IMR-90 (cell line): ENCODE results near the gene SKIC8. TPM values are rescaled to one million over a fixed set of nuclear protein-coding genes. Genes with fewer than 3 reads are reported as not detected.

ENCODE experiments used
- ATAC-seq: fragments of 200-7000 bp; cut with Tn5 transposase; 2 replicates; pipeline ENCODE4 v1.9.1; 2020; ENCODE audit warnings: low read depth, mild to moderate bottlenecking, moderate library complexity
- BruUV-seq: library from RNA; stranded (reverse); fragments of 400-500 nt; replicated peaks from 2 replicates; lab custom pipeline; 2021; lab: Mats Ljungman, UMichigan
- CTCF ChIA-PET: fragments of 300-600 bp; formaldehyde crosslinking; extraction: SDS; loops from one replicate; lab custom pipeline; 2021; ENCODE audit warnings: antibody characterized with exemption; lab: Yijun Ruan, JAX
- POLR2A ChIA-PET: fragments of 300-600 bp; sonication (Branson Sonifier 250); formaldehyde crosslinking; loops from one replicate; lab custom pipeline; 2022; ENCODE audit warnings: antibody characterized with exemption; ENCODE audit not compliant: unreplicated experiment; lab: Charles Lee
- DNase-seq: peaks from one replicate; pipeline ENCODE4 v3.0.0; 2013
- H2AFZ ChIP-seq: replicated peaks from 2 replicates; pipeline ENCODE3; 2013; ENCODE audit warnings: low read length, mild to moderate bottlenecking; ENCODE audit not compliant: poor library complexity
- H2AK5ac ChIP-seq: 2 replicates; pipeline ENCODE4 v1.6.1; 2013; ENCODE audit warnings: low read depth, low read length, inconsistent platforms
- H2AK9ac ChIP-seq: replicated peaks from 2 replicates; pipeline ENCODE3; 2013; ENCODE audit warnings: mild to moderate bottlenecking, low read depth, low read length, moderate library complexity; ENCODE audit not compliant: poor library complexity
- H2BK120ac ChIP-seq: 2 replicates; pipeline ENCODE4 v1.6.1; 2013; ENCODE audit warnings: low read depth, low read length, inconsistent platforms
- H2BK15ac ChIP-seq: 3 replicates; pipeline ENCODE4 v1.6.1; 2013; ENCODE audit warnings: low read depth, low read length, inconsistent platforms
- H2BK20ac ChIP-seq: 2 replicates; pipeline ENCODE4 v1.6.1; 2013; ENCODE audit warnings: low read depth, mild to moderate bottlenecking, inconsistent platforms, low read length, moderate library complexity
- H2BK5ac ChIP-seq: 2 replicates; pipeline ENCODE4 v1.6.1; 2013; ENCODE audit warnings: mild to moderate bottlenecking, low read depth, low read length, inconsistent platforms; ENCODE audit not compliant: poor library complexity, severe bottlenecking
- H3K14ac ChIP-seq: replicated peaks from 2 replicates; pipeline ENCODE4 v1.6.1; 2013; ENCODE audit warnings: low read depth, low read length, inconsistent platforms
- H3K18ac ChIP-seq: 2 replicates; pipeline ENCODE4 v1.6.1; 2013; ENCODE audit warnings: low read depth, low read length, control low read depth
- H3K23ac ChIP-seq: 2 replicates; pipeline ENCODE4 v1.6.1; 2013; ENCODE audit warnings: low read depth, low read length, inconsistent platforms
- H3K27ac ChIP-seq: 2 replicates; pipeline ENCODE4 v1.5.1; 2013; ENCODE audit warnings: mild to moderate bottlenecking, control low read depth, low read length; ENCODE audit not compliant: insufficient read depth
- H3K27me3 ChIP-seq: 2 replicates; pipeline ENCODE4 v1.6.1; 2013; ENCODE audit warnings: low read length; ENCODE audit not compliant: control insufficient read depth, insufficient read depth
- H3K36me3 ChIP-seq: 2 replicates; pipeline ENCODE4 v1.6.1; 2013; ENCODE audit warnings: low read length, mixed read lengths; ENCODE audit not compliant: control insufficient read depth, insufficient read depth
- H3K4ac ChIP-seq: 2 replicates; pipeline ENCODE4 v1.6.1; 2013; ENCODE audit warnings: low read depth, low read length, inconsistent platforms
- H3K4me1 ChIP-seq: 2 replicates; pipeline ENCODE4 v1.6.1; 2013; ENCODE audit warnings: low read length, mixed read lengths; ENCODE audit not compliant: control insufficient read depth, insufficient read depth
- H3K4me2 ChIP-seq: 2 replicates; pipeline ENCODE4 v1.6.1; 2013; ENCODE audit warnings: low read depth, mild to moderate bottlenecking, control low read depth, low read length, moderate library complexity
- H3K4me3 ChIP-seq: 2 replicates; pipeline ENCODE4 v1.5.1; 2013; ENCODE audit warnings: low read depth, mild to moderate bottlenecking, control low read depth, low read length, moderate library complexity; ENCODE audit not compliant: insufficient read depth
- H3K56ac ChIP-seq: 2 replicates; pipeline ENCODE4 v1.6.1; 2013; ENCODE audit warnings: low read length, inconsistent platforms; ENCODE audit not compliant: insufficient read depth; ENCODE audit errors: extremely low read depth
- H3K79me1 ChIP-seq, 2 experiments: 2 replicates each; pipeline ENCODE4 v1.6.1; 2013; ENCODE audit warnings: low read length in 2 of 2, inconsistent platforms in 1 of 2, low read depth in 1 of 2
- H3K9ac ChIP-seq: 2 replicates; pipeline ENCODE4 v1.6.1; 2013; ENCODE audit warnings: low read depth, low read length, control low read depth
- H3K9me1 ChIP-seq: 2 replicates; pipeline ENCODE4 v1.6.1; 2013; ENCODE audit warnings: low read length, inconsistent platforms; ENCODE audit not compliant: insufficient read depth
- H3K9me3 ChIP-seq: 2 replicates; pipeline ENCODE4 v1.6.1; 2013; ENCODE audit warnings: low read length; ENCODE audit not compliant: control insufficient read depth, insufficient read depth
- H4K20me1 ChIP-seq: 2 replicates; pipeline ENCODE4 v1.6.1; 2013; ENCODE audit warnings: low read length, inconsistent platforms; ENCODE audit not compliant: insufficient read depth
- H4K5ac ChIP-seq: 2 replicates; pipeline ENCODE4 v1.6.1; 2013; ENCODE audit warnings: mild to moderate bottlenecking, low read depth, low read length, control low read depth
- H4K8ac ChIP-seq, 2 experiments: 2 replicates each; pipeline ENCODE4 v1.6.1; 2013; ENCODE audit warnings: low read depth in 2 of 2, low read length in 2 of 2, control low read depth in 1 of 2, inconsistent platforms in 1 of 2
- H4K91ac ChIP-seq: 2 replicates; pipeline ENCODE4 v1.6.1; 2013; ENCODE audit warnings: low read depth, low read length, inconsistent platforms; ENCODE audit not compliant: insufficient read depth
- RAD21 ChIP-seq: IDR thresholded peaks from 2 replicates; pipeline ENCODE4 v1.6.1; 2012; ENCODE audit warnings: low read length, improper control_type of control experiment
- SMC3 ChIP-seq: fragments of 150-350 bp; IDR thresholded peaks from 2 replicates; pipeline ENCODE4 v1.6.1; 2016; ENCODE audit warnings: low read depth, mild to moderate bottlenecking, antibody characterized with exemption, low read length, moderate library complexity
- WGBS, 2 experiments: methylation state at CpG; one replicate each; pipeline versions ENCODE4 v1.1.5 to v1.1.7; 2013; ENCODE audit warnings: missing lambda C conversion rate in 2 of 2; ENCODE audit not compliant: insufficient read length in 1 of 2; ENCODE audit errors: extremely low coverage in 2 of 2; 5-methylcytosine and 5-hydroxymethylcytosine counted together
- dilution Hi-C: fragments of 300-500 bp; cut with HindIII; formaldehyde crosslinking; loops from one replicate; pipeline ENCODE4 v1.14.3; 2018; ENCODE audit warnings: low sequenced_read_pairs; ENCODE audit not compliant: unreplicated experiment
- in situ Hi-C: fragments of 300-500 bp; cut with MboI; formaldehyde crosslinking; loops from 3 replicates; pipeline ENCODE4 v1.14.3; 2019; ENCODE audit warnings: low sequenced_read_pairs, inconsistent platforms, mixed read lengths
- intact Hi-C: fragments of 100-400 bp; cut with micrococcal nuclease; formaldehyde crosslinking; loops from 2 replicates; pipeline ENCODE4 v1.10.0; 2022
- polyA plus RNA-seq, 3 experiments: library from polyadenylated mRNA; depleted of rRNA; stranded (reverse); fragments of >200 nt; gene quantifications; 2 replicates each; pipeline ENCODE4 v1.2.3, GENCODE V29; 2012; ENCODE audit warnings: low replicate concordance in 1 of 3
- total RNA-seq: library from RNA; depleted of rRNA; stranded (reverse); fragments of >200 nt; gene quantifications from 2 replicates; pipeline ENCODE4 v1.2.3, GENCODE V29; 2012

Gene SKIC8
- total and polyA plus RNA-seq, 2 of the 4 experiments (the other 2 are of a cell fraction): 72.2 to 124 TPM

DNA sequence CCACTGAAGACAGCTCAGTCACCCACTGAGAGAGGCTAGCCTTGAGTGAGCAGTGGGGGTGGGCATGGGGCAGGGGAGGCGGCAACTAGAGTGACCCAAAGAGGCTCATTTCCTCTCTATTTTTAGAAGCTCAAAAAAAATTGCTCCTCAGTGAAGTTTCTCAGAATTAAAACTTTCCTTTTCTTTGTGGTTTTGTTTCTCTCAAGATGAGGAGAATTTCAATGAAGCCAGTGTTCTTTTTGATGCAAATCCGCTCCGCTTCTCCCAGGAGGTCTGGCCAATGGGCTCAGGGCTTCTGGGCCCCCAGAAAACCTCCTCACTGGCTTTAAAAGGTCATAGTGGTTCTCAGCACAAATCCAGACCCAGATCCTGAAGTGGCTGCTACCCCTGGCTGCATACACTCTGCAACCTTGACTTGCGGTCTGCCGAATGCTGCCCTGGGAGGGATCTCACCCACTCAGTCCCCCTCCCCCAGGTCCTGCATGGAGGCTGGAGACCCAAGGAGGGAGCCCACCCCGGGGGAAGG lies 64.8 kb downstream of the SKIC8 start, which contains the start of gene ACSBG1:
ACSBG1 (minus strand) TSS at position 51 of the 526 bp plus-strand sequence. CDS start 64 bp downstream, outside the sequence.
- ATAC-seq: no peak
- no CpG with 5 or more reads among the region's 6 CpGs for WGBS, 2 experiments

More for the DNA sequence above, 64.8 kb downstream of the SKIC8 start, which contains the start of gene ACSBG1:
- Histone ChIP-seq H2AK9ac (no peak within 1 kb of the TSS), H3K4me1 (no peaks in the 10 kb centered on the region), H3K4ac (no peak within 1 kb of the TSS), H3K9ac (no peak within 1 kb of the TSS), H2AK5ac (no peak within 1 kb of the TSS), H4K91ac (no peak within 1 kb of the TSS), H3K56ac (no peak within 1 kb of the TSS), H2BK20ac (no peak within 1 kb of the TSS), H3K4me2 (no peak within 1 kb of the TSS), H4K5ac (no peak within 1 kb of the TSS), H3K27ac (no peak within 1 kb of the TSS), H3K18ac (no peak within 1 kb of the TSS), H3K79me1 (no peaks in the 10 kb centered on the region), H3K36me3 (no peaks in the 10 kb centered on the region), H3K4me3 (no peak within 1 kb of the TSS), H3K27me3 (peaks cover 59% of the 10 kb centered on the region), H2BK5ac (no peak within 1 kb of the TSS), H4K8ac (no peak within 1 kb of the TSS), H3K14ac (no peak within 1 kb of the TSS), H2AFZ (no peak within 1 kb of the TSS), H3K9me1 (no peaks in the 10 kb centered on the region), H3K23ac (no peak within 1 kb of the TSS), H3K9me3 (no peaks in the 10 kb centered on the region), H4K20me1 (no peaks in the 10 kb centered on the region), H2BK15ac (no peak within 1 kb of the TSS), H2BK120ac (no peak within 1 kb of the TSS)
- TF ChIP-seq SMC3 (no peak), RAD21 (no peak)
- dilution Hi-C loops: no loop called here
- intact Hi-C loops: no loop called here
- CTCF ChIA-PET: no interaction called here
- BruUV-seq: no TSS peak
- in situ Hi-C loops: loop anchor here (10.0 kb wide), 1 partner anchor 120 kb away; no protein-coding TSS in a partner anchor
- DNase-seq: no peak
- POLR2A ChIA-PET: no interaction called here
